HepG2 (cell line): ENCODE results near the gene EDA2R. TPM values are rescaled to one million over a fixed set of nuclear protein-coding genes. Genes with fewer than 3 reads are reported as not detected.

Source experiments
- ATAC-seq: fragments of 200-7000 bp; cut with Tn5 transposase; 3 replicates; pipeline ENCODE4 v1.9.1; 2020; ENCODE audit warnings: mild to moderate bottlenecking, moderate library complexity
- BruUV-seq: library from RNA; stranded (reverse); fragments of 400-500 nt; replicated peaks from 2 replicates; lab custom pipeline; 2021; lab: Mats Ljungman, UMichigan
- CTCF ChIA-PET: fragments of 300-600 bp; formaldehyde crosslinking; extraction: SDS; loops from one replicate; lab custom pipeline; 2021; ENCODE audit warnings: low total read pairs, inconsistent platforms, low intra/inter-chr PET ratio; lab: Yijun Ruan, JAX
- POLR2A ChIA-PET: fragments of 350-600 bp; sonication (Branson Sonifier 250); formaldehyde crosslinking; loops from one replicate; lab custom pipeline; 2020; ENCODE audit warnings: antibody characterized with exemption, inconsistent platforms; lab: Yijun Ruan, JAX
- DNase-seq: peaks from one replicate; pipeline ENCODE4 v3.0.0-alpha.2; 2015; ENCODE audit warnings: low spot score
- FAIRE-seq: peaks from 3 replicates; lab custom pipeline; 2011; peaks lifted over from hg19 to GRCh38; lab: Jason Lieb, UNC
- H2AFZ ChIP-seq: one replicate; pipeline ENCODE4 v1.6.1; 2011; ENCODE audit warnings: low read length, inconsistent platforms
- H3K27ac ChIP-seq: fragments of 300-600 bp; 3 replicates; pipeline ENCODE4 v1.8.0; 2011; ENCODE audit warnings: mixed run types, mild to moderate bottlenecking, mixed read lengths, low read length, inconsistent platforms; ENCODE audit not compliant: insufficient read depth; ENCODE audit errors: extremely low read length
- H3K27me3 ChIP-seq, 2 experiments: fragments of 200-600 bp in 1 of 2; 2 replicates in 1 of 2; 3 replicates in 1 of 2; pipeline versions ENCODE4 v1.6.0 to v1.8.0; 2011; ENCODE audit warnings: low read length in 2 of 2, mild to moderate bottlenecking in 2 of 2, moderate library complexity in 2 of 2, inconsistent platforms in 1 of 2; ENCODE audit not compliant: insufficient read depth in 2 of 2, control insufficient read depth in 1 of 2
- H3K36me3 ChIP-seq, 2 experiments: fragments of 200-600 bp in 1 of 2; replicated peaks in 1 of 2; 2 replicates in 1 of 2; 3 replicates in 1 of 2; pipeline versions ENCODE4 v1.5.1 to v1.8.0; 2011; ENCODE audit warnings: low read length in 2 of 2, inconsistent platforms in 1 of 2; ENCODE audit not compliant: insufficient read depth in 2 of 2, control insufficient read depth in 1 of 2
- H3K4me1 ChIP-seq: 2 replicates; pipeline ENCODE4 v1.5.1; 2012; ENCODE audit warnings: low read length, inconsistent platforms; ENCODE audit not compliant: insufficient read depth
- H3K4me2 ChIP-seq: 2 replicates; pipeline ENCODE4 v1.6.0; 2011; ENCODE audit warnings: low read depth, low read length, inconsistent platforms
- H3K4me3 ChIP-seq, 3 experiments: fragments of 200-600 bp in 1 of 3; sonication (generic), shearing (Covaris generic) in 1 of 3; replicated peaks in 1 of 3; 2 replicates each; pipeline ENCODE4 v1.5.1; 2011 to 2016; ENCODE audit warnings: low read length in 3 of 3, inconsistent platforms in 2 of 3, low read depth in 2 of 3, mild to moderate bottlenecking in 2 of 3, control low read depth in 1 of 3, mixed read lengths in 1 of 3; ENCODE audit not compliant: insufficient read depth in 1 of 3
- H3K79me2 ChIP-seq: one replicate; pipeline ENCODE4 v1.6.1; 2011; ENCODE audit warnings: low read length, inconsistent platforms; ENCODE audit not compliant: insufficient read depth
- H3K9ac ChIP-seq: 2 replicates; pipeline ENCODE4 v1.6.0; 2011; ENCODE audit warnings: mild to moderate bottlenecking, low read depth, low read length, inconsistent platforms; ENCODE audit not compliant: insufficient read depth
- H3K9me3 ChIP-seq: 2 replicates; pipeline ENCODE4 v1.5.1; 2012; ENCODE audit warnings: mild to moderate bottlenecking, low read length
- H4K20me1 ChIP-seq: 2 replicates; pipeline ENCODE4 v1.6.0; 2011; ENCODE audit warnings: inconsistent platforms, mild to moderate bottlenecking, low read length, moderate library complexity; ENCODE audit not compliant: insufficient read depth
- HOXD1 ChIP-seq: sonication (generic); formaldehyde crosslinking; IDR thresholded peaks from 2 replicates; pipeline ENCODE4 v1.5.0; 2020; ENCODE audit warnings: missing genetic modification reagents
- JUND ChIP-seq: sonication (generic); formaldehyde crosslinking; IDR thresholded peaks from 2 replicates; pipeline ENCODE4 v1.8.0; 2022; ENCODE audit warnings: mild to moderate bottlenecking, missing genetic modification reagents
- KDM4B ChIP-seq: sonication (generic); formaldehyde crosslinking; IDR thresholded peaks from 2 replicates; pipeline ENCODE4 v1.4.0; 2020; ENCODE audit warnings: missing genetic modification reagents
- LCORL ChIP-seq, 2 experiments: fragments of 450-650 bp in 1 of 2; sonication (generic) in 1 of 2; formaldehyde crosslinking in 1 of 2; IDR thresholded peaks; 2 replicates each; pipeline versions ENCODE4 v1.5.0 to v1.6.1; 2017 to 2020; ENCODE audit warnings: antibody characterized with exemption in 1 of 2, missing genetic modification reagents in 1 of 2
- RFX3 ChIP-seq: IDR thresholded peaks from 2 replicates; pipeline ENCODE4 v1.6.1; 2016; ENCODE audit warnings: missing biosample characterization, missing genetic modification reagents
- SRY ChIP-seq: sonication (generic); formaldehyde crosslinking; IDR thresholded peaks from 2 replicates; pipeline ENCODE4 v1.8.0; 2022; ENCODE audit warnings: mild to moderate bottlenecking, missing genetic modification reagents
- TBX3 ChIP-seq: fragments of 450-650 bp; IDR thresholded peaks from 2 replicates; pipeline ENCODE4 v1.6.1; 2017; ENCODE audit warnings: antibody characterized with exemption, mild to moderate bottlenecking, inconsistent platforms, borderline replicate concordance
- ZNF17 ChIP-seq: sonication (generic); formaldehyde crosslinking; IDR thresholded peaks from 2 replicates; pipeline ENCODE4 v1.5.0; 2020; ENCODE audit warnings: mild to moderate bottlenecking, missing genetic modification reagents
- ZNF253 ChIP-seq: sonication (generic); formaldehyde crosslinking; IDR thresholded peaks from 2 replicates; pipeline ENCODE4 v1.8.0; 2022; ENCODE audit warnings: mild to moderate bottlenecking, missing genetic modification reagents, borderline replicate concordance
- ZNF350 ChIP-seq: sonication (generic); formaldehyde crosslinking; IDR thresholded peaks from 2 replicates; pipeline ENCODE4 v1.4.0; 2020; ENCODE audit warnings: mild to moderate bottlenecking, low read depth, missing genetic modification reagents, borderline replicate concordance
- ZNF530 ChIP-seq: sonication (generic); formaldehyde crosslinking; IDR thresholded peaks from 2 replicates; pipeline ENCODE4 v1.5.0; 2020; ENCODE audit warnings: low read depth, mild to moderate bottlenecking, missing genetic modification reagents
- ZNF772 ChIP-seq: sonication (generic); formaldehyde crosslinking; IDR thresholded peaks from 2 replicates; pipeline ENCODE4 v1.5.0; 2020; ENCODE audit warnings: mild to moderate bottlenecking, missing genetic modification reagents
- ZZZ3 ChIP-seq: sonication (generic); formaldehyde crosslinking; IDR thresholded peaks from 2 replicates; pipeline ENCODE4 v1.4.0; 2020; ENCODE audit warnings: missing genetic modification reagents, mild to moderate bottlenecking, borderline replicate concordance
- in situ Hi-C: cut with HindIII; loops from 2 replicates; pipeline ENCODE4 v1.10.0; 2017; ENCODE audit warnings: low pct_unique_long_range_greater_than_20kb; ENCODE audit not compliant: extremely low pct_ligation_motif_present
- intact Hi-C: fragments of 100-400 bp; cut with micrococcal nuclease; formaldehyde crosslinking; loops from one replicate; pipeline ENCODE4 v1.10.0; 2022; ENCODE audit not compliant: unreplicated experiment
- polyA plus RNA-seq, 8 experiments: library from polyadenylated mRNA; depleted of rRNA in 3 of 8; stranded (reverse) in 7 of 8; unstranded in 1 of 8; fragments of >200 nt; fragmentation: Illumina TruSeq in 4 of 8; extraction: Trizol in 4 of 8; gene quantifications; 2 replicates each; pipeline versions ENCODE4 v1.2.1 to v1.2.3, GENCODE V29; 2011 to 2016; ENCODE audit warnings: low read depth in 4 of 8, missing spikeins in 1 of 8, mixed read lengths in 1 of 8; ENCODE audit not compliant: insufficient read depth in 1 of 8
- total RNA-seq, 5 experiments: library from RNA; depleted of rRNA; stranded (reverse); fragments of >200 nt; fragmentation: Illumina TruSeq; extraction: Trizol; gene quantifications; 2 replicates each; pipeline ENCODE4 v1.2.3, GENCODE V29; 2016; ENCODE audit warnings: low read depth in 1 of 5
- TF ChIP-seq, protein P1 (sequence below), 2 experiments: fragments of 450-650 bp in 1 of 2; sonication (generic) in 1 of 2; formaldehyde crosslinking in 1 of 2; IDR thresholded peaks; 2 replicates each; pipeline versions ENCODE4 v1.6.1 to v1.8.0; 2016 to 2022; ENCODE audit warnings: antibody characterized with exemption in 1 of 2, mild to moderate bottlenecking in 1 of 2, missing genetic modification reagents in 1 of 2

The EDA2R gene
- total and polyA plus RNA-seq, 2 of the 13 experiments (the other 11 are each of a cell fraction or from before 2014, with no cell fraction given) = 10.0 to 12.0 TPM

DNA sequence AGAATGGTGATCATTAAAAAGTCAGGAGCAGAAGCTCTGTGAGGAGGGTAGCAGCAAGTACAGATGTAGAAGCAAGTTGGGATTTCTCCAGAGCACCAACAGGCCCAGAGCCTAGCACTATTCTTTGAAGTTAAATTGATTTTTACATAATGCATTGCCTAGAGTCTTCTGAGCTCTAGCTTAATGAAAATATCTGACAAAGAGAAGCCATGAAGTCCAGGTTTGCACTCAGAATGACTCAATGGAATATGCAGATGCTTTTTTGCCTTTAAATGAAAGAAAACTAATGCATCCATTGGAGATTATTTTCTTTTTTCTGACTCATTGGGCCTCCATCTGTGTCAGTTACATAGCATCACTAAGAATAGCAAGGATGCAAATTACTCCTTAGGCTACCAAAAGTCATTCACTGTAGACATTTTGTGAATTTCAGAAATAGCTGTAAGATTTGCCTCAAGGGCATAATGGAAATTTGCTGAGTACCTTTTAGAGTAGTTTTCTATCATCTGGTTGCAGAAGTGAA, 91.0 kb downstream of the EDA2R start:
- intact Hi-C loops (no loop called here), in situ Hi-C loops (no loop called here)
- ChIA-PET CTCF (no interaction called here), POLR2A (no interaction called here)
- Histone ChIP-seq H3K27ac (no peak overlapping the region), H3K4me2 (no peak overlapping the region), H2AFZ (no peak overlapping the region), H3K9me3 (peaks cover 22% of the 10 kb centered on the region), H3K36me3 (no peaks in the 10 kb centered on the region), H3K79me2 (no peaks in the 10 kb centered on the region), H3K27me3 (no peaks in the 10 kb centered on the region), H4K20me1 (no peaks in the 10 kb centered on the region), H3K4me1 (no peaks in the 10 kb centered on the region), H3K4me3 (no peak overlapping the region), H3K9ac (no peak overlapping the region)
- no TSS peak for BruUV-seq
- ATAC-seq = no peak
- no peak for DNase-seq
- no peak for FAIRE-seq
- TF ChIP-seq ZNF17 (CRISPR knock-in tag) (no peak), ZNF772 (CRISPR knock-in tag) (no peak), LCORL (IDR thresholded peaks at IDR 0.05) (no peak), LCORL (CRISPR knock-in tag; IDR thresholded peaks at IDR 0.05) (no peak), ZZZ3 (CRISPR knock-in tag) (no peak), KDM4B (CRISPR knock-in tag) (no peak), ZNF253 (CRISPR knock-in tag) (no peak), HOXD1 (CRISPR knock-in tag) (no peak), RFX3 (CRISPR knock-in tag) (no peak), ZNF530 (no peak), TBX3 (no peak), SRY (no peak), JUND (CRISPR knock-in tag) (no peak), ZNF350 (no peak)
- TF ChIP-seq, protein P1, sequence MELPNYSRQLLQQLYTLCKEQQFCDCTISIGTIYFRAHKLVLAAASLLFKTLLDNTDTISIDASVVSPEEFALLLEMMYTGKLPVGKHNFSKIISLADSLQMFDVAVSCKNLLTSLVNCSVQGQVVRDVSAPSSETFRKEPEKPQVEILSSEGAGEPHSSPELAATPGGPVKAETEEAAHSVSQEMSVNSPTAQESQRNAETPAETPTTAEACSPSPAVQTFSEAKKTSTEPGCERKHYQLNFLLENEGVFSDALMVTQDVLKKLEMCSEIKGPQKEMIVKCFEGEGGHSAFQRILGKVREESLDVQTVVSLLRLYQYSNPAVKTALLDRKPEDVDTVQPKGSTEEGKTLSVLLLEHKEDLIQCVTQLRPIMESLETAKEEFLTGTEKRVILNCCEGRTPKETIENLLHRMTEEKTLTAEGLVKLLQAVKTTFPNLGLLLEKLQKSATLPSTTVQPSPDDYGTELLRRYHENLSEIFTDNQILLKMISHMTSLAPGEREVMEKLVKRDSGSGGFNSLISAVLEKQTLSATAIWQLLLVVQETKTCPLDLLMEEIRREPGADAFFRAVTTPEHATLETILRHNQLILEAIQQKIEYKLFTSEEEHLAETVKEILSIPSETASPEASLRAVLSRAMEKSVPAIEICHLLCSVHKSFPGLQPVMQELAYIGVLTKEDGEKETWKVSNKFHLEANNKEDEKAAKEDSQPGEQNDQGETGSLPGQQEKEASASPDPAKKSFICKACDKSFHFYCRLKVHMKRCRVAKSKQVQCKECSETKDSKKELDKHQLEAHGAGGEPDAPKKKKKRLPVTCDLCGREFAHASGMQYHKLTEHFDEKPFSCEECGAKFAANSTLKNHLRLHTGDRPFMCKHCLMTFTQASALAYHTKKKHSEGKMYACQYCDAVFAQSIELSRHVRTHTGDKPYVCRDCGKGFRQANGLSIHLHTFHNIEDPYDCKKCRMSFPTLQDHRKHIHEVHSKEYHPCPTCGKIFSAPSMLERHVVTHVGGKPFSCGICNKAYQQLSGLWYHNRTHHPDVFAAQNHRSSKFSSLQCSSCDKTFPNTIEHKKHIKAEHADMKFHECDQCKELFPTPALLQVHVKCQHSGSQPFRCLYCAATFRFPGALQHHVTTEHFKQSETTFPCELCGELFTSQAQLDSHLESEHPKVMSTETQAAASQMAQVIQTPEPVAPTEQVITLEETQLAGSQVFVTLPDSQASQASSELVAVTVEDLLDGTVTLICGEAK (IDR thresholded peaks at IDR 0.05) = no peak
- TF ChIP-seq, protein P1 (CRISPR knock-in tag; IDR thresholded peaks at IDR 0.05) = no peak
